ENCODE data around the gene ADCY10. TPM values are rescaled to one million over a fixed set of nuclear protein-coding genes. Genes with fewer than 3 reads are reported as not detected.
"Not testable (repeated sequence)": the region's sequence is repeated elsewhere in the genome, so short reads cannot be mapped to it uniquely, and the experiment has no call there.

The ADCY10 gene
- total RNA-seq, 1 donor from 2014 or later = not detected

- ATAC-seq; intact Hi-C loops (cut with DNase I); DNase-seq (ENCODE audit: missing footprints): not testable (repeated sequence)
Measured at GRCh38 chr1:167830668-167831067, 83.3 kb downstream of the ADCY10 start.

DNA sequence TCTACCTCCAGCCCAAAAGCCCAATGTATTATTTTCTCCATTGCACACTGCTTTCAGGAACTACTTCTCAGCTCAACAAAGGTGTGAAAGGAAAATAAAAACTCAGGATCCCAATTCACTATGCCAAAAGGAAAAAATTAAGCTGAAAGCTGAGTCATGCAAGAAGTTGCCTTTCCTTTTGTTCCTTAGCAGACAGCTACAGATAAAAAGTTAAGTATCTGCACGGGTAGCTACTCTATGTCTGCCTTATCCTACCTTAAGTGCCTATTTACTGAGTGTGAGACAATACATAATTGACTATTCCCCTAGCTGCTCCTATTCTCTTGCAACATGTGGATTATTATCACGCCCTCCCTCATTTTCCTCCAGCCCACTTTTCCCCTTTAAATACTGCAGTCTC, 84.1 kb downstream of the ADCY10 start:
- ATAC-seq (no peak), DNase-seq (ENCODE audit: missing footprints) (no peak)
- intact Hi-C loops (cut with DNase I) = no loop called here

DNA sequence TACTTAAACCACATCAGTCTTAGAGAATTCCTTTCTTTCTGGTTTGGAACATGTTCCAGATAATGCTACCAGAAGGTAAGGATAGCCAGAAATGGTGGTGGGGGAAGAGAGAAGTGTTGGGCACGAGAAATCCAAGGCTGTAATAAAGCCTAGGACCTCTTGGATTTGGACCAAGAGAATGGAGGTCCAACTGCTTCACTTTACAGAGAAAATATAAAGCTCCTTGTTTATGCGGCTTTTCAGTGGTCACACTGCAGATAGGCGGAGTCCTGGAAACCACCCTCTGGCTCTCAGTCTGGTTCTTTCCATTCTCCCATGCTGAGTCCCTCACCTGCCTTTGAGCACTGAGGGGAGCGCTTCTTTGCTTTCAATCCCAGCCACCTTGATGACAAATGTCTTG, 87.8 kb downstream of the ADCY10 start:
- no peak for ATAC-seq
- intact Hi-C loops (cut with DNase I) = no loop called here
- DNase-seq (ENCODE audit: missing footprints) = no peak

- DNase-seq (ENCODE audit: missing footprints) = no peak
- ATAC-seq = no peak
- intact Hi-C loops (cut with DNase I) = no loop called here
Measured at GRCh38 chr1:167825419-167826079, 88.4 kb downstream of the ADCY10 start.

GRCh38 chr1:167824163-167824794, 89.7 kb downstream of the ADCY10 start:
- no peak for ATAC-seq
- DNase-seq (ENCODE audit: missing footprints) = no peak
- intact Hi-C loops (cut with DNase I) = no loop called here

DNA sequence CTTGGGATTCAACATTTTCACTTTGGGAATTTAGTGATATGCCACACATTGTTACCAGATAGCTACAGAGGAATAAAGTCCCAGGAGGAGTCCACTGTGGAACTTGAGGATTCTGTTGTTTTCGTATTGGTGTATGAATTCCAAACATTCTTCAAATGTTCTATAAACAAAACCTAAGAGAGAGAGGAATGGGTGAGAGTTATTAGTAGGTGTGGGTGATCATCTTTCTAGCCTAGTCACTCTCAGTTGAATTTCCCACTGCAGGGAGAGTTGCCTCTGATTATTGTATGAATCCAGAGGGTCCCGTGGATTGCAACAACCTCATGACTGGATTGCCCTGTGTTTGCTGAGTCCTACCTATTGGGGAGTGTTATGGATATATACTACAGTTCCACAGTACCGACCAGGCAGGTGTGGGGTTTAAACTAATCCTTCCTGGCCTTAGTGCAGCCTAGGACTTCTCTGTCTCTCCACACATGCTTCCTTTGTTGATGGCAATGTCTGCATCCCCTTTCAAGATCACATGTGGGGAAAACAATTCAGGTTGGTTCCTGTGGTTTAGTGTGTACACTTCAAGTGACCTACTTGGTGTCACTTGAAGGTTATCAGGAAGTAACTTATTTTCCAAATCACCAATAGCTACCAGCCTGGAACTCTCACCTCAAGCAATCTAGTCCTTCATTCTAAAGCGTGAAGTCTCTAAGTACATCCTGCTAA, 91.8 kb downstream of the ADCY10 start:
- ATAC-seq (no peak), DNase-seq (ENCODE audit: missing footprints) (no peak)
- intact Hi-C loops (cut with DNase I) = no loop called here

GRCh38 chr1:167821356-167821685, 92.6 kb downstream of the ADCY10 start:
- DNase-seq (ENCODE audit: missing footprints) (no peak), ATAC-seq (no peak)
- intact Hi-C loops (cut with DNase I) = no loop called here

DNA sequence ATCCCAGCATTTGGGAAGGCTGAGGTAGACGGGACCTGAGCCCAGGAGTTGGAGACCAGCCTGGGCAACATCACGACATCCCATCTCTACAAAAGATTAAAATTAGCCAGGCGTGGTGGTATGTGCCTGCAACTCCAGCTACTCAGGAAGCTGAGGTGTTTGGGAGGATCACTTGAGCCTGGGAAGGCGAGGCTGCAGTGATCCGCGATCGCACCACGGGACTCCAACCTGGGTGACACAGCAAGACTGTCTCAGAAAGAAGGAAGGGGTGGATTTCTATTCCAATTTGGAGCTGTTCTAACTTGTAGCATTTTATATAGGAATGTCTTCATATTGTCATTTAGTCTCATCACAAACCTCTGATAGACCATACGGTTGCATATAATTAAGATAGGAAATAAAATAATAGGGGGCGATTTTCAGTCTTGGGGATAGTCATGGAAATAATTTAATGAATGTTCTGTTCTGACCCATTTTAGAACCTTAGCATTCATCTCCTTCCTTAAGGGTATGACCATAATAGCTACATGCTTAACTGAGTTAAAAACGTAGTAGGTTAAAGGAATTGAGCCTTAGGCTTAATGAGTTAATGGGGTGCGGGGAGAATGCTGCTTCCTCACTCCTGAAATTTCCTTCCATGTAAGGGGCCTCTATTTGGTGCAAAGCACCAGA, 93.1 kb downstream of the ADCY10 start:
- no peak for ATAC-seq
- intact Hi-C loops (cut with DNase I) = no loop called here
- no peak for DNase-seq (ENCODE audit: missing footprints)

DNA sequence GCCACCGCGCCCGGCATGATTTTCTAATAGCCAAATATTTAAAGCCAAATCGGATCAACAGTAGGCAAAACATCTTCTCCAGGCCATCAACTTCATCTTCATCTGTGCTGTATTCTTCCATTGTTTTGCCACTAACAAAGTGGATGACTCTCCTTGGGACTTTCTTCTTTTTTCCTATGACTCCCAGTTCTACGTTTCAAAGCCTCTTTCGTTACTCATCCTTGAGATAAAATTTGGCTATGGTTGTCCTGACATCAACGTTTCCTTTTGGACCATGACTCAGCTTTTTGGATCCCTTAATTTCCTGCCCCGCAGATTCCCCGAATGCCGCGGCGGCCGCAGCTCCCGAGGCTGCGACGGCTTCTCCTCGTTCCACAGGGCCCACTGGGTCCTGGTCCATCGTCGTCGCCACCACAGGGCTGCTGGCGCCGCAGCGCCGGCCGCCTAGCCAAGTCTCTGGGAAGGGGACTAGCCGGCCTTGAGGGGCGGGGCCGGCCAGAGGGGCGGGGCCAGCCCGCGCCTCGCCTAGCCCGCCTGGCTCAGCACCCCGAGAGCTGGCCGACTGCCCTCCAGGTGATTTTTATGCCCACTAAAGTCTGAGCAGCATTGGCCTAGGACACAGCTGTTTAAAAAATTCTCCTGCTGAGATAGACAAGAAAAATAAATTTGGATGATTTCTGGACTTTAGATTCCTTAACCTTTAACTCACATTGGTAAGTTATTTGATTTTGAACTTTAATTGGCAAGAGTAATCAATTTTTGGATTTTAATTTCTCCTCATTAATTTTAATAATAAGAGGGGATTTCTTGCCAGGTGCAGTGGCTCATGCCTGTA, 93.9 kb downstream of the ADCY10 start:
- DNase-seq (ENCODE audit: missing footprints) (peak; percentile 86), ATAC-seq (peak; percentile 98)
- intact Hi-C loops (cut with DNase I) = no loop called here

- DNase-seq (ENCODE audit: missing footprints) = no peak
- no peak for ATAC-seq
- intact Hi-C loops (cut with DNase I) = no loop called here
Measured at GRCh38 chr1:167815650-167816049, 98.3 kb downstream of the ADCY10 start.

DNA sequence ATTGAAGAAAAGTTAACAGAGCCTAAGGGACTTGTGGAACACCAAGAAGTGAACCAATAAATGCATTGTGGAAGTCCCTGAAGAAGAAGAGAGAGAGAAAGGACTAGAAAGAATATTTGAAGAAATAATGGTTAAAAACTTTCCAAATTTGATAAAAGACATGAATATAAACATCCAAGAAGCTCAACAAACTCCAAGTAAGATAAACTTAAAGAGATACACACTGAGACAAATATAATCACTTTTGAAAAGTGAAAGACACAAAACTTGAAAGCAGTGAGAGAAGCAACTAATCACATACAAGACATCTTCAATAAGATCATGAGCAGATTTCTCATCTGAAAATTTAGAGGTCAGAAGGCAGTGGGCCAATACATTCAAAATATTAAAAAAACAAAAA, 101.0 kb downstream of the ADCY10 start:
- intact Hi-C loops (cut with DNase I) = no loop called here
- DNase-seq (ENCODE audit: missing footprints) (no peak), ATAC-seq (no peak)

- ATAC-seq = no peak
- DNase-seq (ENCODE audit: missing footprints) = no peak
- intact Hi-C loops (cut with DNase I) = loop anchor here (10.0 kb wide), 1 partner anchor 214 kb away; no protein-coding TSS in a partner anchor
Measured at GRCh38 chr1:167808690-167809089, 105.2 kb downstream of the ADCY10 start.

DNA sequence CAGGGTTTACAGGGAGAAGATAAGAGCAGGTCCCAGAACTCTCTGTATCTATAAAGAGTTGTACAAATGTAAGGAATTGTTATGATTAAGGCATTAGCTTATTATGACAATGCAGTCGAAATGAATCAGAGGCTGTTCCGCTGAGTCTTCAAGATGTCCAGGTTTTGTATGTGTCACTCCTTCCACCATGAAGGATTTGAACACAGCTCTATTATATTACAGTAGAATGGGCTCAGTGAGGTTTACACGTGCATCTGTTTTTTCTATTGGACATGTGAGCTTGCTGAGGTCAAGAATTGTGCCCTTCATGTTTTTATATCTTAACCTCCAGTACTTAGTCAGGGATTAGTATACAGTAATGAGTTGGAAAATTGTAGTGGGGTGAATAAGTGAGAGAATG, 105.8 kb downstream of the ADCY10 start:
- ATAC-seq (no peak), DNase-seq (ENCODE audit: missing footprints) (no peak)
- intact Hi-C loops (cut with DNase I) = loop anchor here (10.0 kb wide), 1 partner anchor 213 kb away; no protein-coding TSS in a partner anchor

DNA sequence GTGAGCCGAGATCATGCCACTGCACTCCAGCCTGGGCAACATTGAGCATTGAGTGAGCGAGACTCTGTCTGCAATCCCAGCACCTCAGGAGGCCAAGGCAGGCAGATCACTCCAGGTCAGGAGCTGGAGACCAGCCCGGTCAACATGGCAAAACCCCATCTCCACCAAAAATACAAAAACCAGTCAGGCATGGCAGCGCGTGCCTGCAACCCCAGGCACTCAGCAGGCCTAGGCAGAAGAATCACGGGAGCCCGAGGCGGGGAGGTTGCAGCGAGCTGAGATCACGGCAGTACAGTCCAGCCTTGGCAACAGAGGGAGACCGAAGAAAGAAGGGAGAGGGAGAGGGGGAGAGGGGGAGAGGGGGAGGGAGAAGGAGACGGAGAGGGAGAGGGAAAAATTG, 107.3 kb downstream of the ADCY10 start:
- not testable (repeated sequence) for DNase-seq (ENCODE audit: missing footprints); ATAC-seq
- intact Hi-C loops (cut with DNase I) = loop anchor here (10.0 kb wide), 1 partner anchor 212 kb away; no protein-coding TSS in a partner anchor

DNA sequence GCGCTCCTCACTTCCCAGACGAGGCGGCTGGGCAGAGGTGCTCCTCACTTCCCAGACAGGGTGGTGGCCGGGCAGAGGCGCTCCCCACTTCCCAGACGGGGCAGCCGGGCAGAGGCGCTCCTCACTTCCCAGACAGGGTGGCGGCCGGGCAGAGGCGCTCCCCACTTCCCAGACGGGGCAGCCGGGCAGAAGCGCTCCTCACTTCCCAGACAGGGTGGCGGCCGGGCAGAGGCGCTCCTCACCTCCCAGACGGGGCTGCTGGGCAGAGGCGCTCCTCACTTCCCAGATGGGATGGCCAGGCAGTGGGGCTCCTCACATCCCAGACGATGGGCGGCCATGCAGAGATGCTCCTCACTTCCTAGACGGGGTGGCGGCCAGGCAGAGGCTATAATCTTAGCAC, 107.7 kb downstream of the ADCY10 start:
- DNase-seq (ENCODE audit: missing footprints); ATAC-seq: not testable (repeated sequence)
- intact Hi-C loops (cut with DNase I) = loop anchor here (10.0 kb wide), 1 partner anchor 211 kb away; no protein-coding TSS in a partner anchor

- no peak for DNase-seq (ENCODE audit: missing footprints)
- intact Hi-C loops (cut with DNase I) = loop anchor here (10.0 kb wide), 1 partner anchor 210 kb away; no protein-coding TSS in a partner anchor
- no peak for ATAC-seq
Measured at GRCh38 chr1:167805041-167805556, 108.8 kb downstream of the ADCY10 start.

DNA sequence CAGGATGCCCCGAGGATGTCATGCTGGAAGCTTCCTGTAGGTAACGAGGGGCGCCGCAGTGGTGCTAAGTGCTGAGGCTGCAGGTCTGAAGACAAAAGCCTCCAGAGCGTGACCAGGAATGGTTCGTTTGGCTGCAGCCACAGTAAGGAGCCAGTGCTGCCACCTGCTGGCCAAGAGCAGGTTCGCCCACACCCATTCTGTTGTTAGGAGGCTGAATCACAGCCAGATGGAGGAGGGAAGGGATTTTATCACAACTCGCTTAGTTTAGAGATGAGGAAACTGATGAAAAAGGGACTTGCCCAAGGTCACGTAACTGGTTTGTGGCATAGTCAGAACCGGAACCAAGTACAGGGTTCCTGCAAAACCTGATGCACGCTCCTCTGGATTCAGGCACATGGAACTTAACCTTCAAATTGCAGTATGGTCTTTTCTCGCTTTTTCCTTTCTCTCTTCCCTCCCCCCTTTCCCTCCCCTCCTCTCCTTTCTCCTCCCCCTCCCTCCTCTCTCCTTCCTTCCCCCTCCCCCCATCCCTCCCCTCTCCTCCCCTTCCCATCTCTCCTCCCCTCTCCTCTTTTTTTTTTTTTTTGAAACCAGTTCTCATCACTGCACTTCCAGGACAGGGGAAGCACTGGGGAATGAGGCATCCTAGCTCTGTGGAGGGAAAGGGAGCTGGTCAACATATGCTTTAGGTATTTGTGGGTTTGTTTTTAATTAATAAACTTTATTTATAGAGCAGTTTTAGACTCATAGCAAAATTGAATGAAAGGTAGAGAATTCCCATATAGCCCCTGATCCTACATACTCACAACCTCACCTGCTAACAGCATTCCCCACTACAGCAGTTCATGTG, 110.4 kb downstream of the ADCY10 start:
- intact Hi-C loops (cut with DNase I) = loop anchor here (1.0 to 10.0 kb wide), 3 partner anchors 81 to 209 kb away; partner anchors contain the start of genes DCAF6 and MPC2
- DNase-seq (ENCODE audit: missing footprints) = peak; percentile 94
- peak; percentile 96 for ATAC-seq
